HS-27A (cell line): Measurements from ENCODE around the gene ESPNL.

Source experiments
- DNase-seq: peaks from one replicate; pipeline ENCODE4 v3.0.0-alpha.2; 2012; ENCODE audit warnings: low read depth, missing footprints

Gene ESPNL

GRCh38 chr2:238171575-238172187 lies 71.5 kb downstream of the ESPNL start:
- no peak for DNase-seq

DNA sequence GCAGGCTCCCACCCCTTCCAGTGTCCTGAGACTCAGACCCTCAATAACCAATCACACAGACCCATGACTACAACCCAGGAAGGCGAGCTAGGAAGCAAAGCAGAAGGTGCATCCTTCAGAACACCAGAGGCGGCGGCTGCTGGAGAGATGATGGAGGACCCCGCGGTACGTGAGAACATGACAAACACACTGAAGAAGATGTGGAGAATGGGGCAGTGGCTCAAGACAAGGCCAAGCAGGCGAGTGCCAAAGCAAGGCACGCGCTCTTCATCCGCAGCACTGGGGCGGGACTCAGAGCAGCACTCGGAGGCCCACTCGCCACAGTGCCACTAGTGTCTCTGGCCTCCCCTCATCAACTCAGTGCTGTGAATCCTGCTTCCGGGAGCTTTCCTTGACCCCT lies 72.3 kb downstream of the ESPNL start:
- DNase-seq = no peak

- no peak for DNase-seq
Observed at GRCh38 chr2:238173692-238174091, 73.6 kb downstream of the ESPNL start.

- DNase-seq = no peak
Observed at GRCh38 chr2:238174291-238174690, 74.2 kb downstream of the ESPNL start.

GRCh38 chr2:238174701-238175100 lies 74.6 kb downstream of the ESPNL start:
- no peak for DNase-seq

DNA sequence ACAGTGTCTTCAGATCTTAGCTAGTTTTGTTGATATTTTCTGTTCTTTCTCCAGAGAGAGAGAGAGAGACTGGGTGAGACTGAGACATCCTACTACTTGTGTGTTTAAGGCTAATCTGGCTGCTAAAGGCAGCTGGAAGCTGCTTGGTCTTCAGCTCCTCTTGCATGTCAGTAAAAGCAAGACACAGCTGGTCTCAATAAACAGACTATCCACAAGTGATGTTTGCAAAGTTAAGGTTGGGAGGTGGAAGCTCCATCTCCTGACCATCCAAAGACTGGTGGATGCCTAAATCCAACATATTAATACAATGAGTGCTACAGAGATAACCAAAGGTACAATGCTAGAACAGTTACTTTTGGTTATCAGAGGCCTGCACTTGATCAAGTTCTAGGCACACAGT lies 76.5 kb downstream of the ESPNL start:
- no peak for DNase-seq

GRCh38 chr2:238180554-238180953 lies 80.4 kb downstream of the ESPNL start:
- no peak for DNase-seq

- DNase-seq = no peak
Observed at GRCh38 chr2:238182362-238182761, 82.2 kb downstream of the ESPNL start.
